Mammary epithelial cell (primary cell): ENCODE results near the gene TFDP1.

Experiments
- CTCF ChIP-seq, 2 donors: IDR thresholded peaks in 1 of 2; conservative IDR thresholded peaks in 1 of 2; 2 replicates each; pipeline ENCODE4 v1.5.1; 2011 to 2012; ENCODE audit warnings: inconsistent platforms in 2 of 2, low read length in 2 of 2, mild to moderate bottlenecking in 2 of 2, control low read depth in 1 of 2, low read depth in 1 of 2; ENCODE audit not compliant: insufficient read depth in 1 of 2; ENCODE audit errors: extremely low read depth in 1 of 2
- EZH2 ChIP-seq: IDR thresholded peaks from 2 replicates; pipeline ENCODE4 v1.6.1; 2012; ENCODE audit warnings: low read length, inconsistent platforms, borderline replicate concordance

GRCh38 chr13:113630804-113631203 lies 46.3 kb downstream of the TFDP1 start:
- no peak for TF ChIP-seq CTCF (conservative IDR thresholded peaks at IDR 0.05 in 1 of 2, IDR thresholded peaks at IDR 0.05 in 1 of 2; ENCODE audit: extremely low read depth in 1 of 2, insufficient read depth in 1 of 2, low read depth in 1 of 2, low read length in 2 of 2)
- no peak for TF ChIP-seq EZH2
